Osteoblast (primary cell): ENCODE measurements around the gene OR7G1. TPM values are rescaled to one million over a fixed set of nuclear protein-coding genes. Genes with fewer than 3 reads are reported as not detected.

Experiments
- DNase-seq: peaks from one replicate; pipeline ENCODE4 v3.0.0; 2011; ENCODE audit warnings: low spot score, mixed read lengths; ENCODE audit not compliant: insufficient read length; ENCODE audit errors: missing footprints
- H2AFZ ChIP-seq: 2 replicates; pipeline ENCODE4 v1.6.0; 2011; ENCODE audit warnings: mild to moderate bottlenecking, low read length
- H3K27ac ChIP-seq: 2 replicates; pipeline ENCODE4 v1.5.1; 2011; ENCODE audit warnings: mild to moderate bottlenecking, low read depth, low read length, moderate library complexity
- H3K27me3 ChIP-seq: 2 replicates; pipeline ENCODE4 v1.6.0; 2012; ENCODE audit warnings: mild to moderate bottlenecking, control low read depth, inconsistent platforms, low read length, moderate library complexity; ENCODE audit not compliant: insufficient read depth
- H3K36me3 ChIP-seq: 2 replicates; pipeline ENCODE4 v1.5.1; 2011; ENCODE audit warnings: mild to moderate bottlenecking, low read length, control low read depth, moderate library complexity; ENCODE audit not compliant: insufficient read depth
- H3K4me1 ChIP-seq: 2 replicates; pipeline ENCODE4 v1.5.1; 2011; ENCODE audit warnings: mild to moderate bottlenecking, low read length, control low read depth, moderate library complexity; ENCODE audit not compliant: insufficient read depth
- H3K4me2 ChIP-seq: 2 replicates; pipeline ENCODE4 v1.6.0; 2011; ENCODE audit warnings: mild to moderate bottlenecking, low read length; ENCODE audit not compliant: insufficient read depth
- H3K4me3 ChIP-seq: fragments of 200-600 bp; sonication (generic); 3 replicates; pipeline ENCODE4 v1.5.1; 2012; ENCODE audit warnings: mild to moderate bottlenecking, low read length, inconsistent platforms; ENCODE audit not compliant: insufficient read depth
- H3K79me2 ChIP-seq: 2 replicates; pipeline ENCODE4 v1.6.0; 2012; ENCODE audit warnings: mild to moderate bottlenecking, low read length, control low read depth, inconsistent platforms; ENCODE audit not compliant: insufficient read depth
- H3K9me3 ChIP-seq: 2 replicates; pipeline ENCODE4 v1.5.1; 2011; ENCODE audit warnings: low read depth, low read length, control low read depth
- H4K20me1 ChIP-seq: 2 replicates; pipeline ENCODE4 v1.6.0; 2012; ENCODE audit warnings: mild to moderate bottlenecking, low read length, control low read depth; ENCODE audit not compliant: insufficient read depth
- CTCF ChIP-seq: IDR thresholded peaks from 2 replicates; pipeline ENCODE4 v1.5.1; 2011; ENCODE audit warnings: mild to moderate bottlenecking, low read depth, low read length, moderate library complexity; ENCODE audit errors: extremely low read depth
- total RNA-seq: library from RNA; depleted of rRNA; stranded (reverse); fragments of >200 nt; gene quantifications from 2 replicates; pipeline ENCODE4 v1.2.3, GENCODE V29; 2012

Gene OR7G1
- total RNA-seq, 1 donor: not detected

GRCh38 chr19:9156304-9156703, 40.7 kb upstream of the OR7G1 start:
- Histone ChIP-seq H3K4me1 (no peaks in the 10 kb centered on the region), H3K36me3 (peaks cover 54% of the 10 kb centered on the region), H2AFZ (no peak overlapping the region), H4K20me1 (peaks cover 13% of the 10 kb centered on the region), H3K4me2 (no peak overlapping the region), H3K27ac (no peak overlapping the region), H3K27me3 (no peaks in the 10 kb centered on the region), H3K9me3 (peaks cover 16% of the 10 kb centered on the region), H3K79me2 (peaks cover 62% of the 10 kb centered on the region), H3K4me3 (no peak overlapping the region)
- TF ChIP-seq CTCF: no peak
- DNase-seq: no peak

- peaks cover 20% of the 10 kb centered on the region for H4K20me1 ChIP-seq
- no peak overlapping the region for H3K4me2 ChIP-seq
- H3K9me3 ChIP-seq: peaks cover 10% of the 10 kb centered on the region
- no peaks in the 10 kb centered on the region for H3K4me1 ChIP-seq
- peaks cover 69% of the 10 kb centered on the region for H3K79me2 ChIP-seq
- no peaks in the 10 kb centered on the region for H3K27me3 ChIP-seq
- DNase-seq: peak; percentile 65
- H3K4me3 ChIP-seq: no peak overlapping the region
- no peak for TF ChIP-seq CTCF
- no peak overlapping the region for H3K27ac ChIP-seq
- no peak overlapping the region for H2AFZ ChIP-seq
- peaks cover 47% of the 10 kb centered on the region for H3K36me3 ChIP-seq
These were observed 40.0 kb upstream of the OR7G1 start for GRCh38 chr19:9155591-9155990.

- H3K27me3 ChIP-seq: no peaks in the 10 kb centered on the region
- DNase-seq: no peak
- H2AFZ ChIP-seq: no peak overlapping the region
- H4K20me1 ChIP-seq: peaks cover 43% of the 10 kb centered on the region
- peaks cover 97% of the 10 kb centered on the region for H3K79me2 ChIP-seq
- TF ChIP-seq CTCF: no peak
- no peak overlapping the region for H3K4me2 ChIP-seq
- peaks cover 12% of the 10 kb centered on the region for H3K36me3 ChIP-seq
- H3K4me1 ChIP-seq: no peaks in the 10 kb centered on the region
- no peak overlapping the region for H3K27ac ChIP-seq
- H3K9me3 ChIP-seq: peaks cover 2% of the 10 kb centered on the region
- no peak overlapping the region for H3K4me3 ChIP-seq
These were observed 35.8 kb upstream of the OR7G1 start for GRCh38 chr19:9151367-9151766.

- Histone ChIP-seq H3K27me3 (no peaks in the 10 kb centered on the region), H3K4me3 (no peak overlapping the region), H2AFZ (no peak overlapping the region), H3K27ac (no peak overlapping the region), H3K79me2 (peaks cover 96% of the 10 kb centered on the region), H3K4me1 (no peaks in the 10 kb centered on the region), H3K9me3 (peaks cover 2% of the 10 kb centered on the region), H3K36me3 (peaks cover 10% of the 10 kb centered on the region), H3K4me2 (no peak overlapping the region), H4K20me1 (peaks cover 43% of the 10 kb centered on the region)
- TF ChIP-seq CTCF: no peak
- DNase-seq: no peak
These were observed 35.1 kb upstream of the OR7G1 start for GRCh38 chr19:9150650-9151049.
